H9 (cell line): Measurements from ENCODE around the gene MAPRE3. TPM values are rescaled to one million over a fixed set of nuclear protein-coding genes. Genes with fewer than 3 reads are reported as not detected.

ENCODE experiments used
- DNase-seq: peaks from one replicate; pipeline ENCODE4 v3.0.0-alpha.2; 2017
- H2AFZ ChIP-seq: one replicate; pipeline ENCODE4 v1.6.1; 2013; ENCODE audit warnings: mild to moderate bottlenecking, low read length, control low read depth, moderate library complexity
- H2AK5ac ChIP-seq: 2 replicates; pipeline ENCODE4 v1.6.1; 2013; ENCODE audit warnings: low read length, control low read depth, mixed read lengths; ENCODE audit not compliant: insufficient read length
- H2BK120ac ChIP-seq: one replicate; pipeline ENCODE4 v1.6.1; 2013; ENCODE audit warnings: low read depth, mild to moderate bottlenecking, low read length, control low read depth, inconsistent platforms; ENCODE audit not compliant: poor library complexity, severe bottlenecking
- H2BK12ac ChIP-seq: 2 replicates; pipeline ENCODE4 v1.6.1; 2013; ENCODE audit warnings: low read length, control low read depth, mixed read lengths, low read depth; ENCODE audit not compliant: insufficient read length
- H2BK15ac ChIP-seq: 2 replicates; pipeline ENCODE4 v1.6.1; 2013; ENCODE audit warnings: low read depth, low read length, control low read depth
- H2BK20ac ChIP-seq: one replicate; pipeline ENCODE4 v1.6.1; 2013; ENCODE audit warnings: low read depth, mild to moderate bottlenecking, low read length, control low read depth, inconsistent platforms; ENCODE audit not compliant: poor library complexity, severe bottlenecking
- H2BK5ac ChIP-seq: 2 replicates; pipeline ENCODE4 v1.6.1; 2013; ENCODE audit warnings: low read length, control low read depth, mixed read lengths; ENCODE audit not compliant: insufficient read length
- H3K14ac ChIP-seq: 2 replicates; pipeline ENCODE4 v1.6.1; 2013; ENCODE audit warnings: low read length, control low read depth; ENCODE audit not compliant: insufficient read depth
- H3K18ac ChIP-seq: 2 replicates; pipeline ENCODE4 v1.6.1; 2013; ENCODE audit warnings: low read depth, mild to moderate bottlenecking, mixed read lengths, low read length, control low read depth; ENCODE audit not compliant: insufficient read length
- H3K23ac ChIP-seq: 2 replicates; pipeline ENCODE4 v1.6.1; 2013; ENCODE audit warnings: low read length, control low read depth, mixed read lengths, low read depth; ENCODE audit not compliant: insufficient read length
- H3K23me2 ChIP-seq: 2 replicates; pipeline ENCODE4 v1.6.1; 2013; ENCODE audit warnings: low read depth, mild to moderate bottlenecking, mixed read lengths, low read length, control low read depth; ENCODE audit not compliant: insufficient read length, poor library complexity, severe bottlenecking
- H3K27ac ChIP-seq: 2 replicates; pipeline ENCODE4 v1.5.1; 2013; ENCODE audit warnings: low read length, control low read depth, mixed read lengths, low read depth; ENCODE audit not compliant: insufficient read length
- H3K27me3 ChIP-seq: 2 replicates; pipeline ENCODE4 v1.6.1; 2013; ENCODE audit warnings: low read length, control low read depth, inconsistent platforms; ENCODE audit not compliant: insufficient read depth
- H3K4ac ChIP-seq: 2 replicates; pipeline ENCODE4 v1.6.1; 2013; ENCODE audit warnings: low read depth, mild to moderate bottlenecking, control low read depth, inconsistent platforms, low read length, moderate library complexity
- H3K4me1 ChIP-seq: 2 replicates; pipeline ENCODE4 v1.6.1; 2013; ENCODE audit warnings: low read length, control low read depth, inconsistent platforms; ENCODE audit not compliant: insufficient read depth
- H3K4me2 ChIP-seq: 2 replicates; pipeline ENCODE4 v1.6.1; 2013; ENCODE audit warnings: low read length, control low read depth, mixed read lengths; ENCODE audit not compliant: insufficient read length, insufficient read depth
- H3K56ac ChIP-seq: 2 replicates; pipeline ENCODE4 v1.6.1; 2013; ENCODE audit warnings: low read depth, mild to moderate bottlenecking, mixed read lengths, low read length, control low read depth; ENCODE audit not compliant: insufficient read length
- H3K79me1 ChIP-seq: 2 replicates; pipeline ENCODE4 v1.6.1; 2013; ENCODE audit warnings: low read depth, mild to moderate bottlenecking, moderate library complexity, low read length, control low read depth, inconsistent platforms; ENCODE audit not compliant: insufficient read depth, poor library complexity, severe bottlenecking
- H3K79me2 ChIP-seq: 2 replicates; pipeline ENCODE4 v1.6.1; 2013; ENCODE audit warnings: low read length, control low read depth, inconsistent platforms; ENCODE audit not compliant: insufficient read depth
- H3K9ac ChIP-seq: 2 replicates; pipeline ENCODE4 v1.6.1; 2013; ENCODE audit warnings: low read length, control low read depth, mixed read lengths; ENCODE audit not compliant: insufficient read length; ENCODE audit errors: extremely low read depth
- H3K9me3 ChIP-seq: one replicate; pipeline ENCODE4 v1.6.1; 2013; ENCODE audit warnings: low read depth, low read length, inconsistent platforms; ENCODE audit not compliant: control insufficient read depth
- H3T11ph ChIP-seq: one replicate; pipeline ENCODE4 v1.6.1; 2013; ENCODE audit warnings: mild to moderate bottlenecking, low read length, control low read depth, inconsistent platforms
- H4K20me1 ChIP-seq: one replicate; pipeline ENCODE4 v1.6.1; 2013; ENCODE audit not compliant: control insufficient read depth, insufficient read length, insufficient read depth
- H4K5ac ChIP-seq: 2 replicates; pipeline ENCODE4 v1.6.1; 2013; ENCODE audit warnings: low read depth, mild to moderate bottlenecking, mixed read lengths, low read length, control low read depth; ENCODE audit not compliant: insufficient read length
- H4K8ac ChIP-seq: replicated peaks from 2 replicates; pipeline ENCODE4 v1.6.1; 2013; ENCODE audit warnings: low read length, control low read depth, mixed read lengths, low read depth; ENCODE audit not compliant: insufficient read length
- H4K91ac ChIP-seq: 2 replicates; pipeline ENCODE4 v1.6.1; 2013; ENCODE audit warnings: low read depth, mild to moderate bottlenecking, moderate library complexity, mixed read lengths, low read length, control low read depth; ENCODE audit not compliant: insufficient read length
- H3K27ac Mint-ChIP-seq, 3 experiments: 2 replicates in 2 of 3; 3 replicates in 1 of 3; pipeline ENCODE4 v1.8.0; 2020 to 2021; ENCODE audit warnings: mixed read lengths in 3 of 3, mild to moderate bottlenecking in 1 of 3, moderate library complexity in 1 of 3
- H3K27me3 Mint-ChIP-seq: 2 replicates; pipeline ENCODE4 v1.8.0; 2021; ENCODE audit warnings: low read depth, mild to moderate bottlenecking, moderate library complexity, mixed read lengths
- H3K36me3 Mint-ChIP-seq, 3 experiments: 2 replicates in 2 of 3; 3 replicates in 1 of 3; pipeline ENCODE4 v1.8.0; 2020 to 2021; ENCODE audit warnings: low read depth in 3 of 3, mixed read lengths in 3 of 3; ENCODE audit not compliant: insufficient read depth in 1 of 3
- H3K4me1 Mint-ChIP-seq, 2 experiments: 2 replicates each; pipeline ENCODE4 v1.8.0; 2020; ENCODE audit warnings: mixed read lengths in 2 of 2
- H3K4me3 Mint-ChIP-seq, 2 experiments: 2 replicates in 1 of 2; 3 replicates in 1 of 2; pipeline ENCODE4 v1.8.0; 2020 to 2021; ENCODE audit warnings: mild to moderate bottlenecking in 2 of 2, mixed read lengths in 2 of 2, moderate library complexity in 1 of 2
- H3K9me3 Mint-ChIP-seq, 2 experiments: 2 replicates in 1 of 2; 3 replicates in 1 of 2; pipeline ENCODE4 v1.8.0; 2020; ENCODE audit warnings: mild to moderate bottlenecking in 2 of 2, mixed read lengths in 2 of 2, moderate library complexity in 1 of 2
- WGBS: extraction: QIAGEN DNeasy Blood & Tissue Kit; methylation state at CpG from one replicate; pipeline ENCODE4 v1.1.7; 2013; ENCODE audit warnings: missing lambda C conversion rate, low lambda C conversion rate, mixed read lengths; ENCODE audit not compliant: insufficient read length; ENCODE audit errors: extremely low coverage; 5-methylcytosine and 5-hydroxymethylcytosine counted together
- total RNA-seq: library from RNA; stranded (reverse); gene quantifications from 2 replicates; pipeline ENCODE4 v1.2.1, GENCODE V29; 2021
- TF ChIP-seq, protein P1 (sequence below): fragments of 200-600 bp; sonication (generic); conservative IDR thresholded peaks from 3 replicates; pipeline ENCODE4 v1.8.0; 2021; ENCODE audit warnings: antibody characterized with exemption, mild to moderate bottlenecking

The MAPRE3 gene
- total RNA-seq, 1 experiment from 2014 or later = 2.0 TPM

DNA sequence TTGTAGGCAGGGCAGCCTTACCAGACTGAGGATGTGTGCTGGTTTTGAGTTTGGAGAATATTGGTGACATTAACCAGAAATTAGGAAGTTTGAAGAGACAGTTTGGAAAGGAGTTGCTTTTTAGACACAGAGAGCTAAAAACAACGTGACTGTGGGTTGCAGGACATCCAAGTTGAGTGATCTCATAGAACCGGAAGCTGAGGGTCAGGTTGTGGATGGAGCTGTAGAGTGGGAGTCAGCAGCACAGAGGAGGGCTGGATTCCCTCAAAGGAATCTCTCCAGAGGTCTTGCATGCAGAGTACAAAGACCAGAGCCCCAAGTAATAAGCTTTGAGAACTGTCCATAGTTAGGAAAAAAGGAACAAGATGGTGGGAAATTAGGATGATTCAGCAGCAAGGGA lies 9.3 kb downstream of the MAPRE3 start:
- no peak overlapping the region for H3T11ph ChIP-seq
- H3K4me3 Mint-ChIP-seq = no peak overlapping the region
- H4K8ac ChIP-seq = no peak overlapping the region
- H3K23me2 ChIP-seq = no peaks in the 10 kb centered on the region
- H2BK120ac ChIP-seq = no peak overlapping the region
- H3K27me3 Mint-ChIP-seq = peaks cover 7% of the 10 kb centered on the region
- H3K27ac Mint-ChIP-seq = no peak overlapping the region
- no peak overlapping the region for H3K14ac ChIP-seq
- H3K79me1 ChIP-seq = no peaks in the 10 kb centered on the region
- H3K4me1 Mint-ChIP-seq = peaks cover 8 to 14% of the 10 kb centered on the region in 2 experiments
- H2AK5ac ChIP-seq = no peak overlapping the region
- H2BK15ac ChIP-seq = no peak overlapping the region
- no peaks in the 10 kb centered on the region for H3K9me3 Mint-ChIP-seq
- no peak overlapping the region for H3K27ac ChIP-seq
- H4K20me1 ChIP-seq = no peaks in the 10 kb centered on the region
- no peak overlapping the region for H3K4ac ChIP-seq
- no peak overlapping the region for H2BK20ac ChIP-seq
- no peak overlapping the region for H4K91ac ChIP-seq
- H3K79me2 ChIP-seq = no peaks in the 10 kb centered on the region
- H3K4me1 ChIP-seq = peaks cover 4% of the 10 kb centered on the region
- H4K5ac ChIP-seq = no peak overlapping the region
- H2AFZ ChIP-seq = no peak overlapping the region
- TF ChIP-seq, protein P1, sequence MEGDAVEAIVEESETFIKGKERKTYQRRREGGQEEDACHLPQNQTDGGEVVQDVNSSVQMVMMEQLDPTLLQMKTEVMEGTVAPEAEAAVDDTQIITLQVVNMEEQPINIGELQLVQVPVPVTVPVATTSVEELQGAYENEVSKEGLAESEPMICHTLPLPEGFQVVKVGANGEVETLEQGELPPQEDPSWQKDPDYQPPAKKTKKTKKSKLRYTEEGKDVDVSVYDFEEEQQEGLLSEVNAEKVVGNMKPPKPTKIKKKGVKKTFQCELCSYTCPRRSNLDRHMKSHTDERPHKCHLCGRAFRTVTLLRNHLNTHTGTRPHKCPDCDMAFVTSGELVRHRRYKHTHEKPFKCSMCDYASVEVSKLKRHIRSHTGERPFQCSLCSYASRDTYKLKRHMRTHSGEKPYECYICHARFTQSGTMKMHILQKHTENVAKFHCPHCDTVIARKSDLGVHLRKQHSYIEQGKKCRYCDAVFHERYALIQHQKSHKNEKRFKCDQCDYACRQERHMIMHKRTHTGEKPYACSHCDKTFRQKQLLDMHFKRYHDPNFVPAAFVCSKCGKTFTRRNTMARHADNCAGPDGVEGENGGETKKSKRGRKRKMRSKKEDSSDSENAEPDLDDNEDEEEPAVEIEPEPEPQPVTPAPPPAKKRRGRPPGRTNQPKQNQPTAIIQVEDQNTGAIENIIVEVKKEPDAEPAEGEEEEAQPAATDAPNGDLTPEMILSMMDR = no peak
- H3K23ac ChIP-seq = no peak overlapping the region
- no peak overlapping the region for H2BK12ac ChIP-seq
- H2BK5ac ChIP-seq = no peak overlapping the region
- no peaks in the 10 kb centered on the region for H3K27me3 ChIP-seq
- H3K56ac ChIP-seq = no peak overlapping the region
- H3K9ac ChIP-seq = no peak overlapping the region
- WGBS = no CpG with 5 or more reads among the region's 2 CpGs
- no peak overlapping the region for H3K4me2 ChIP-seq
- no peaks in the 10 kb centered on the region for H3K36me3 Mint-ChIP-seq
- H3K18ac ChIP-seq = no peak overlapping the region
- no peak for DNase-seq
- no peaks in the 10 kb centered on the region for H3K9me3 ChIP-seq
